Epithelial cell of esophagus (primary cell): ENCODE results near the gene HENMT1.
"Not testable (repeated sequence)": the region's sequence is repeated elsewhere in the genome, so short reads cannot be mapped to it uniquely, and the experiment has no call there.

Experiments
- DNase-seq: peaks from one replicate; pipeline ENCODE4 v3.0.0; 2010; ENCODE audit warnings: low read depth
- H3K4me3 ChIP-seq: 2 replicates; pipeline ENCODE4 v1.5.1; 2011; ENCODE audit warnings: mild to moderate bottlenecking, low read length, control low read depth
- TF ChIP-seq, protein P1 (sequence below): IDR thresholded peaks from 2 replicates; pipeline ENCODE4 v1.5.1; 2011; ENCODE audit warnings: low read depth, mild to moderate bottlenecking, low read length, control low read depth, inconsistent platforms; ENCODE audit not compliant: insufficient read depth; ENCODE audit errors: missing control alignments

HENMT1 gene

DNA sequence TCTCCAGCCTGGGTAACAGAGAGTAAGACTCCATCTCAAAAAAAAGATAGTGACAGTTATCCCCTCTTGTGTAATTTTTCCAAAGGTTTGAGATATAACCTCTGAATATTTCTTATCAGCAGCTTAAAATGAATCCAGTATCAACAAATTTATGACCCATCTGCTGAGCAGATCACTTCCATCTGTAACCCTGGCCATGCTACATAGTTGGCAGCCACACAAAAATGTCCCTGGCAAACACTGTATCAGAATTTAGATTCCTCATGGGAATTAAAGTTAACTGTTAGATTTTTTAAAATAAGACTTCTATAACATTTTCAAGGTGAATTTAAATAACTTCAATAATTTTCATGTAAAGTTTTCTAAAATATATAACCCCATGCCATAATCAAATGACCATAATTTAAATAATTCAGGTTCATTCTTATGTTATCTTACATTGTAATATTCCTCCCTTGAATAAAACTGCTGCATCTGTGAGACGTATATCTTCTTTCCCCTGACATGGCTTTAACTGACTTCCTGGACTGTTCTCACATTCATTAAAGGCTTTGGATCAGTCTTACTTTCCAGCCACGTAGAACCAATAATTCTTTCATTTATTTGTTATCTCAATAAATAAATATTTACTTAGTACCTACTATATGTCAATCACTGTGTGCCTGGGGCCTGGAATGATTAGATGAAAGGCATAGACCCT is 25.9 kb upstream of the HENMT1 start:
- TF ChIP-seq, protein P1, sequence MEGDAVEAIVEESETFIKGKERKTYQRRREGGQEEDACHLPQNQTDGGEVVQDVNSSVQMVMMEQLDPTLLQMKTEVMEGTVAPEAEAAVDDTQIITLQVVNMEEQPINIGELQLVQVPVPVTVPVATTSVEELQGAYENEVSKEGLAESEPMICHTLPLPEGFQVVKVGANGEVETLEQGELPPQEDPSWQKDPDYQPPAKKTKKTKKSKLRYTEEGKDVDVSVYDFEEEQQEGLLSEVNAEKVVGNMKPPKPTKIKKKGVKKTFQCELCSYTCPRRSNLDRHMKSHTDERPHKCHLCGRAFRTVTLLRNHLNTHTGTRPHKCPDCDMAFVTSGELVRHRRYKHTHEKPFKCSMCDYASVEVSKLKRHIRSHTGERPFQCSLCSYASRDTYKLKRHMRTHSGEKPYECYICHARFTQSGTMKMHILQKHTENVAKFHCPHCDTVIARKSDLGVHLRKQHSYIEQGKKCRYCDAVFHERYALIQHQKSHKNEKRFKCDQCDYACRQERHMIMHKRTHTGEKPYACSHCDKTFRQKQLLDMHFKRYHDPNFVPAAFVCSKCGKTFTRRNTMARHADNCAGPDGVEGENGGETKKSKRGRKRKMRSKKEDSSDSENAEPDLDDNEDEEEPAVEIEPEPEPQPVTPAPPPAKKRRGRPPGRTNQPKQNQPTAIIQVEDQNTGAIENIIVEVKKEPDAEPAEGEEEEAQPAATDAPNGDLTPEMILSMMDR, result no peak
- no peak overlapping the region for H3K4me3 ChIP-seq
- DNase-seq, result no peak

DNA sequence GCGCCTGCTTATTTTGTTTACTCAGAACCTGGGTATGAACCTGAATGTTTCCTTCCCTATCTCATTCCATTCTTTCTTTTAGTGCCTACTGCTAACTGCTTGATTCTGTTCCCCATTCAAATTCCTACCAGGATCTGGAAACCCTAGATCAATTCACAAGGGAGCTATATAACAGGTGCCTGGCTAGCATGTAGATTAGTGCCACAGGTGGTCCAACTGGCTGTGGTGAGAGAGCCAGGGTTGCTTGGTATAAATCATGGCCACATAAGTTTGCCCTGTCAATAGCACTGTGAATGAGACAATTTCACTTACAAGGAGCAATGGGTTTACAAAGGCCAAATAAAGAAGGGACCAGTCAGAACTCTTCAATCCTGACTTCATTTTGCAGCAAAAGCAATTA is 24.6 kb upstream of the HENMT1 start:
- no peak for DNase-seq
- TF ChIP-seq, protein P1, result no peak
- H3K4me3 ChIP-seq, result no peak overlapping the region

DNA sequence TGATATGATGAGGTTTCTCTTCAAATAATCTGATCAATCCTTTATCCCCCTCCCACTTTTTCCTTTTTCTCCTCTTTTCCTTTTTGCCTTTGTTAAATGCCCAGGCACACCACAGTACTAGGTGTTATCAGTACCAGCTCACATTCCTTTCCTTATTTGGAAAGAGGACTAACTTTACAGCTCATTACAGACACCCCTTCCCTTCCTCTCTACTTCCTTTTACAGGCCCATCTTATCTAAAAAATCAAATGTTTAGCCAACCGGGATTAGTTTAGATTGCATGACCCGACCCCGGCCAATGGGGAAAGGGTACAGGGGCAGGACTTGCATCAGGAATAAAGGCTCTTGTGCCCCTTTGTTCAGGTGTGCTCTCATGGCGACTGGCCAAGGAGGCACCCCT is 20.8 kb upstream of the HENMT1 start:
- not testable (repeated sequence) for DNase-seq, H3K4me3 ChIP-seq

DNA sequence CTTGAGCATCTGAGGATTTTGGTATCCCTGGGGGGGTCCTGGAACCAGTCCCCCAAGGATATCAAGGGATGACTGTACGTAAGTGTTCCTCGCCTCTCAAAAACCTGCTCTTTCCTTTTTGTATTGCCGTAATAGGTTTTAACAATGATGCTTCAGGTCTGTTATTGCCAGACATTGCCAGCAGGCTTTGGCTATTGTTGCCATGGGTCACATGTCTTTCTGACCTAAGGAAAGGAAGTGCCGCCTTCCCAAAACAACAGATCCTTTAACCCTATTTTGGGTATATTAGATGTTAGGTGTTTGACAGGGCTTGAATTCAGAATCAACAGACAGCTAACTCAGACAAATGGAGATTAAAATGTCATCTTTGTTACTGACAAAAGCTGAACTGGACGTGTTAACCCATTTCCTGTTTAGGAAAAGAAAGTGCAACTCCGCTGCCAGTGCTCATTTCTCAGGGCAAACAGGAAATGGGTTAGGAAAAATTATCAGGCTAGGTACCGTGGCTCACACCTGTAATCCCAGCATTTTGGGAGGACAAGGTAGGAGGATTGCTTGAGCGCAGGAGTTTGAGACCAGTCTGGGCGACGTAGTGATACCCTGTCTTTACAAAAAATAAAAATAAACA is 18.8 kb upstream of the HENMT1 start:
- no peak overlapping the region for H3K4me3 ChIP-seq
- DNase-seq, result no peak
- TF ChIP-seq, protein P1, result no peak

DNA sequence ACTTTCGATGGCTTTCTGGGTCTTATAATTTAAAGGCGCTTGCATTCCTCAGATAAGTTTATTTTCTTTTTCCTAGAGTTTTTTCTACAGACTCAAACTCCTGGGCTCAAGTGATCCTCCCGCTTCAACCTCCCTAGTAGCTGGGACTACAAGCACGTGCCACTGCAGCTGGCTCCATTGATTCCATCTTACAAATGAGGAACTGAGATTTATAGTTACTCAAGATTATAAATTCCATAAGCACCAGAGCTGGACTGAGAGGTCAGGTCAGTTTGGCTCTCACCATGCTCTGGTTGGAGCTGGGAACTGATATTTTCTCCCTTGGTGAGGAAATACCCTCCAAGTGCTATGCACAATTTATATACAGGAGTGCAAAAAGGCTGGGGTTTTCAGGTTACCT is 17.8 kb upstream of the HENMT1 start:
- no peak overlapping the region for H3K4me3 ChIP-seq
- DNase-seq, result no peak
- TF ChIP-seq, protein P1, result no peak

DNA sequence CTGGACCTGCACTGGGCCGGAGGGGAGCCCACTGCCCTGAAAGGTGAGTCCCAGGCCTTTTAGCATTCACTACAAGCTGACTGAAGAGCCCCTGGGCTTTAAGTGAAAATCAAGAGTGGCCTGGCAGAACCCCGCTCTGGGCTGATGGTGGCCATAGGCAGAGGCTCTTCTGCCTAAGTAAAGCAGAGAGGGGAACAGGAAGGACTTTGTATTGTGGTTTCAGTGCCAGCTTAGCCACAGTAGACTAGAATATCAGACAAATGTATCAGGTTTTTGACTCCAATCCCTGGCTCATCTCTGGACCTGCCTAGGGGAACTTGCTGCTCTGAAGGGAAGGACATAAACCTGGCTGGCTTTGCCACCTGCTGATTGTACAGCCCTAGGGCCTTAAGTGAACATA is 10.2 kb upstream of the HENMT1 start:
- no peak overlapping the region for H3K4me3 ChIP-seq
- no peak for DNase-seq
- TF ChIP-seq, protein P1, result no peak

DNA sequence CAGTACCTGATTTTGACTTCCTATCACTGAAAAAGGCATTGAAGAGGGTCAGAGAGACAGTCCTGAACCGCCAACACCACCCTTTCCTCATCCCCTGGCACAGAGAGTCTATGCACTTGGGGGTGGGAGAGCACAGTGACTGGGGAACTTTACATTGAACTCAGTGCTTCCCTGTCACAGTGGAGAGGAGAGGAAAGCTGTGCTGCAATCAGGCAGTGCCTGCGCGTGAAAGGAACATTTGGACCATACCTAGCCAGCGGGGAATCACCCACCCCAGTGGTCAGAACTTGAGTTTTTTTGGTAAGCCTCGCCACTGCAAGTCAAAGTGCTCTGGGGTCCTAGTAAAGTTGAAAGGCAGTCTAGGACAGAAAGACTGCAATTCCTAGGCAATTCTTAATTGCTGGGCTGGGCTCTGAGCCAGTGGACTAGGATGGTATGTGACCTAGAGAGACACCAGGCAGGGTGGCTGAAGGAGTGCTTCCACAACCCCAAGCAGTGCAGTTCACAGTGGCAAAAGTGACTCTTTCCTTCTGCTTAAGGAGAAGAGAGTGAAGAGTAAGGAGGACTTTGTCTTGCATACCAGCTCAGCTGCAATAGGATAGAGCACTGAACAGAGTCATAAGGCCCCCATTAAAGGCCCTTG is 9.4 kb upstream of the HENMT1 start:
- TF ChIP-seq, protein P1, result no peak
- H3K4me3 ChIP-seq, result no peak overlapping the region
- no peak for DNase-seq
